Right atrium auricular region (tissue), 2 donors: ENCODE measurements around the gene DLAT. TPM values are rescaled to one million over a fixed set of nuclear protein-coding genes. Genes with fewer than 3 reads are reported as not detected.

Source experiments
- DNase-seq: peaks from one replicate; pipeline ENCODE4 v3.0.0-alpha.2; 2019; ENCODE audit warnings: low spot score
- H3K27ac ChIP-seq, 2 donors: fragments of 200-600 bp; sonication (generic); 1 replicate in 1 of 2; 2 replicates in 1 of 2; pipeline ENCODE4 v1.5.1; 2016 to 2019
- H3K27me3 ChIP-seq, 2 donors: fragments of 200-600 bp; sonication (generic); one replicate each; pipeline versions ENCODE4 v1.5.1 to v1.6.0; 2017 to 2019
- H3K36me3 ChIP-seq: fragments of 200-600 bp; sonication (generic); one replicate; pipeline ENCODE4 v1.5.1; 2016
- H3K4me1 ChIP-seq, 2 donors: fragments of 200-600 bp; sonication (generic); one replicate each; pipeline versions ENCODE4 v1.5.1 to v1.6.0; 2017 to 2019
- H3K4me3 ChIP-seq, 2 donors: fragments of 200-600 bp; sonication (generic); 1 replicate in 1 of 2; 2 replicates in 1 of 2; pipeline ENCODE4 v1.5.1; 2017 to 2019; ENCODE audit warnings: mild to moderate bottlenecking in 1 of 2, moderate library complexity in 1 of 2
- H3K9me3 ChIP-seq, 2 donors: fragments of 200-600 bp; sonication (generic); one replicate each; pipeline ENCODE4 v1.5.1; 2019
- total RNA-seq, 2 donors: library from RNA; depleted of rRNA; stranded (reverse); fragments of >200 nt; gene quantifications; one replicate each; pipeline ENCODE4 v1.1.0, GENCODE V29; 2016
- TF ChIP-seq, protein P1 (sequence below), 2 donors: fragments of 200-600 bp; sonication (generic); IDR thresholded peaks; one replicate each; pipeline ENCODE4 v1.5.1; 2019; ENCODE audit warnings: antibody characterized with exemption in 2 of 2

The DLAT gene
- total RNA-seq, 2 donors from 2014 or later = 58.5 to 98.1 TPM

DNA sequence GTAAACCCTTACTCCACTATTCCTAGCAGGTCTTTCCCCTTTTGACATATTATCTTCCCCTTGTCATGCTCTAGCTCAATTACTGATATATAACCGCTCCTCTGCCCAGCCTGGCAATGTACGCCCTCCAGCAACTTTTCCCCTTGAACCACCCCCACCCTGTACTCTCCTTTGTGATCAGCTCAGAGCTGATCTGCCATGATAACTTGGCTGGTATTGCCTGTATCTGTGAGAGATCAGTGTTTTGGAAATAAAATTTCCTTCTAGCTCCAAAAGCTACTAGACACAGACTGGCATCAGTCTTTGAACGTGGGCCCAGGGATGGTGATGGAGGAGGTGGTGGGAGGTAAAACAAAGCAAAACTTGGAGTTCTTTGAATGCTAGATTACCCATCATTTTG, 45.1 kb upstream of the DLAT start:
- Histone ChIP-seq H3K9me3 (no peaks in the 10 kb centered on the region), H3K4me3 (no peak overlapping the region), H3K4me1 (peaks cover 0 to 59% of the 10 kb centered on the region in 2 donors), H3K36me3 (peaks cover 37% of the 10 kb centered on the region), H3K27me3 (no peaks in the 10 kb centered on the region), H3K27ac (peak overlapping the region in 1 of 2 donors; percentile 91)
- TF ChIP-seq, protein P1, sequence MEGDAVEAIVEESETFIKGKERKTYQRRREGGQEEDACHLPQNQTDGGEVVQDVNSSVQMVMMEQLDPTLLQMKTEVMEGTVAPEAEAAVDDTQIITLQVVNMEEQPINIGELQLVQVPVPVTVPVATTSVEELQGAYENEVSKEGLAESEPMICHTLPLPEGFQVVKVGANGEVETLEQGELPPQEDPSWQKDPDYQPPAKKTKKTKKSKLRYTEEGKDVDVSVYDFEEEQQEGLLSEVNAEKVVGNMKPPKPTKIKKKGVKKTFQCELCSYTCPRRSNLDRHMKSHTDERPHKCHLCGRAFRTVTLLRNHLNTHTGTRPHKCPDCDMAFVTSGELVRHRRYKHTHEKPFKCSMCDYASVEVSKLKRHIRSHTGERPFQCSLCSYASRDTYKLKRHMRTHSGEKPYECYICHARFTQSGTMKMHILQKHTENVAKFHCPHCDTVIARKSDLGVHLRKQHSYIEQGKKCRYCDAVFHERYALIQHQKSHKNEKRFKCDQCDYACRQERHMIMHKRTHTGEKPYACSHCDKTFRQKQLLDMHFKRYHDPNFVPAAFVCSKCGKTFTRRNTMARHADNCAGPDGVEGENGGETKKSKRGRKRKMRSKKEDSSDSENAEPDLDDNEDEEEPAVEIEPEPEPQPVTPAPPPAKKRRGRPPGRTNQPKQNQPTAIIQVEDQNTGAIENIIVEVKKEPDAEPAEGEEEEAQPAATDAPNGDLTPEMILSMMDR (IDR thresholded peaks at IDR 0.05) = no peak
- DNase-seq = no peak

DNA sequence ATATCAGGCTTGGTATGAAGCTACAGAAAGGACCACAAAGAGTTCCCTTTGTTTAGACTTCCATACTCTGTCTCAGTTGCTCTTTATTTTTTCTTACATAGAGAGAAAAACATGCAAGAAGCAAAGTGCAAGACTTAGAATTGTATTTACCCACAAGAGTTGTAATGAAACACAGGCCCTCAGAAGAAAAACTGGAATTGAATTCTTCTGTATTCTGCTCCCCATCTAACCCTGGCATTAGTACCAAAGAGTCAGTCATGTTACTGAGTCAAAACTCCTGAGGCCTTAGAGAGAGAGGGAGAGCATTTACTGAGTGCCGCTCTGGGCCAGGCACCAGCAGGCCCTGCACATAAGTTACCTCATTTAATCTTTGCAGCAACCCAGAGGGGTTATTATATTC, 43.9 kb upstream of the DLAT start:
- H3K27ac ChIP-seq = peak overlapping the region in 1 of 2 donors; percentile 68
- no peak overlapping the region for H3K4me3 ChIP-seq
- H3K36me3 ChIP-seq = peaks cover 47% of the 10 kb centered on the region
- no peaks in the 10 kb centered on the region for H3K9me3 ChIP-seq
- peaks cover 0 to 53% of the 10 kb centered on the region in 2 donors for H3K4me1 ChIP-seq
- no peak for DNase-seq
- no peaks in the 10 kb centered on the region for H3K27me3 ChIP-seq
- TF ChIP-seq, protein P1 (IDR thresholded peaks at IDR 0.05) = no peak

DNA sequence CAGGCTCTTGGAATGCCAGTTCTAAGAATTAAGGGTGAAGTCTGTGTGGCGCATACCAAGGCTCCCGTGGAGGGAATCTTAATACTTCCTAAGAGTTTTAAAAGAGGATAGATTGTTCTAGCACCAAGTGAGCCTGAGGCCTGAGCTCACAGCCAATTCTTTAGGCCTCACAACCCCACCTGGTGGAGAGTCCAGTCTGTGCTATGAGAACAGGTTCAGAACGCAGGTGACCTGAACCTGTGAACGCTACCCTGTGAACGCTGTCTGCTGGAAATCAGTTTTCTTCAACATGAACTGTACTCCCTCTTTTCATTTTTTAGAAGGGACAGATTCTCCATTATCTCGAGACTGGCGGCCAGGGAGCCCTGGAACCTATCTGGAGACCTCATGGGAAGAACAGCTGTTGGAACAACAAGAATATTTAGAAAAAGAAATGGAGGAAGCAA, 43.2 kb upstream of the DLAT start:
- Histone ChIP-seq H3K4me3 (no peak overlapping the region), H3K36me3 (peaks cover 55% of the 10 kb centered on the region), H3K9me3 (no peaks in the 10 kb centered on the region), H3K27ac (peak overlapping the region; percentile 43 to 68), H3K4me1 (peaks cover 0 to 46% of the 10 kb centered on the region in 2 donors), H3K27me3 (no peaks in the 10 kb centered on the region)
- TF ChIP-seq, protein P1 (IDR thresholded peaks at IDR 0.05) = peak; percentile 31 to 68
- no peak for DNase-seq

DNA sequence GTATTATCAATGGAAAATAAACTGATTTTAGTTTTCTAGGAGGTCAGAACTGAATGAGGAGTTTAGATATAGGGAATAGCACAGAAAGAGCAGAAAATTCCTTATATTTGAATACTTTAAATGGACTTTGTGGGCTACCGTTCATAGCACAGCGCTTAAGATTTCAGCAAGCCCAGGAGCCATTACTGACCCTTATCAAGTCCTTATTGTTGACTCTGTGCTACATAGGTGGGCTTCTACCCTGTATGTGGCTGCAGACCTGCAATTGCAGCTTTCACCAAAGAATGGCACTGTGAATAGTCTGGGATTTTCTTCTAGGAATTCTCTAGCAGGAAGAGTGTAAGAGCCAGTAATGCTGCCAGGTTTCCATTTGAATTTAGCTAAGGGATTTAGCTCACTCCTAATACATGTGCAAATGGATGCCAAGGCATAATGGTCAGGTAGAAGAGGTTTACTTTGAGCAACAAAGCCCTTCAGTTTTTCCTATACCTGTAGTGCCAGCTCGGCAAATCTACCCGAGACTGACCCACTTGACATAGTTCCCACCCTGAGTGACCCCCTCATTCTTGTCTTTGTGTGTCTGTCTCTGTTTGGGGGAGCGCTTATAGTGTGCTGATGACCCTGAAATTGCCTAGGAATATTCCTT, 42.5 kb upstream of the DLAT start:
- Histone ChIP-seq H3K4me1 (peaks cover 0 to 40% of the 10 kb centered on the region in 2 donors), H3K27ac (peak overlapping the region; percentile 43 to 68), H3K4me3 (no peak overlapping the region)

DNA sequence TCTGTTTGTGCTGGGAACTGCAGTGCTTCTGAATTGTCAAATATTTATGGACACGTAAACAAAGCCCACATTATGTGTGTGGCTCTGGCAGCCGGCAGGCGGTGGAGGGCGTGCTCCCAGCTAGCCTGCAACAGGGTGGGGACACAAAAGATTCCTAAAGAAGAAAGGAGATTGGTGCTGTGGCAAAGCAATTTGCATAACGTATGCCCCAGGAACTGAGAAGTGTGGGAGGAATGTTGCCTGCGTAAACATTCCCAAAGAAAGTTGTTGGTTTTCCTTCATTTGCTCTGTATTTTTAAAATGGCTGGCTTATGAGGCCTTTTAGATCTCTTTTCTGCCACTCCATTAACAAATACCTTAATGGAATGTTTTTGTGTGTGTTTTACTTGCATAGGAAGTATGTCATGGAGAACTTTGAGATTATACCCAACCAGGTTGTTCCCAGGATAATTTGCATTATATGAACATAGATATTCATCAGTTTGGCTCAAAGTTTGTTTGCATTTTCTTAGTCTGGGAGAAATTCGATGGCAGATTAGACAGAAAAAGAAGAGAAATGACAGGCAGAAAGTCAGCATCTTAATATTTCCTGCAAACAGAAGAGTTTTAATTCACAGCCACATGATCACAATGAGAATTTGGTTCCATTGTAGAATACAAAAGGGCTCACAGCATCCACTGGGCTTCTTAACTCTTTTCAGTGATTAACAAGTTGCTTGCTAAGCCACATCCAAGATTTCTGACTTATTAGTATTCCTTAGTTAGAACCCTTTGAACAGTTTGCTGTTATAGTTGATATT, 41.8 kb upstream of the DLAT start:
- no peak overlapping the region for H3K4me3 ChIP-seq
- DNase-seq = no peak
- TF ChIP-seq, protein P1 (IDR thresholded peaks at IDR 0.05) = no peak
- H3K27me3 ChIP-seq = no peaks in the 10 kb centered on the region
- H3K4me1 ChIP-seq = peaks cover 0 to 34% of the 10 kb centered on the region in 2 donors
- peaks cover 55% of the 10 kb centered on the region for H3K36me3 ChIP-seq
- peak overlapping the region; percentile 43 to 68 for H3K27ac ChIP-seq
- H3K9me3 ChIP-seq = no peaks in the 10 kb centered on the region

More for the DNA sequence above, 42.5 kb upstream of the DLAT start:
- Histone ChIP-seq H3K27me3 (no peaks in the 10 kb centered on the region), H3K9me3 (no peaks in the 10 kb centered on the region), H3K36me3 (peaks cover 55% of the 10 kb centered on the region)
- TF ChIP-seq, protein P1 (IDR thresholded peaks at IDR 0.05) = no peak
- DNase-seq = no peak
